ENCODE measurements around the gene STPG1.

Gene STPG1

DNA sequence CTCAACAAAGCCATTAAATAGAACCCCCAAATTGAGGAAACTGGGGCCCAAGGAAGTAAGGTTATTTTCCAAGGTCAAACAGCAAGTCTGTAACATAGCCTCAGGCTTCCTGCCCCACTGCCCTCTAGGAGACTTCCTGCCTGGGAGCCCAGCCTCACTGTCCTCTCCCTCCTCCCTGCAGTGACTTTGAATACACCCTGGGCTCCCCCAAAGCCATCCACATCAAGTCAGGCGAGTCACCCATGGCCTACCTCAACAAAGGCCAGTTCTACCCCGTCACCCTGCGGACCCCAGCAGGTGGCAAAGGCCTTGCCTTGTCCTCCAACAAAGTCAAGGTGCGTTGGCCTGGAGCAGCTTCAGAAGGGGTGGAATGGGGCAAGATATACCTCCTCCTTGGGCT, 76.1 kb downstream of the STPG1 start:
- no peak for DNase-seq

DNA sequence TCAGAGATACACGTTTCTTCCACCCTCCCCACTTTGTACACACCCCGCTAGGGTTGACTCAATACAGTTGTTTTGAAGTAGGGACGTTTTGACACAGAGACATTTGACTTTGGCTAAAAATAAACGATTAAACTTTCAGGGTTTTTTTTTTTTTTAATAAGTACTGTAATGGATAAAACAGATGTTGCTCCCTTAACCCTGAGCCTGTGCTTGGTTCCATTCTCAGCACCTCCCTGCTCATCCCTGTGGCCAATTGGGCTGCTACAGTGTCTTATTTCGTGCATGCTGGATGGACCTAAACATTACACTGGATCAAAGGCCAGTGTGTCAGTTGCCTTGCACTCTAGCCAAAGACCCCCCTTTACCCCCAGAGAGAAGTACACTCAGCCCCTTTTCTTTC, 77.5 kb downstream of the STPG1 start:
- no peak for DNase-seq

DNA sequence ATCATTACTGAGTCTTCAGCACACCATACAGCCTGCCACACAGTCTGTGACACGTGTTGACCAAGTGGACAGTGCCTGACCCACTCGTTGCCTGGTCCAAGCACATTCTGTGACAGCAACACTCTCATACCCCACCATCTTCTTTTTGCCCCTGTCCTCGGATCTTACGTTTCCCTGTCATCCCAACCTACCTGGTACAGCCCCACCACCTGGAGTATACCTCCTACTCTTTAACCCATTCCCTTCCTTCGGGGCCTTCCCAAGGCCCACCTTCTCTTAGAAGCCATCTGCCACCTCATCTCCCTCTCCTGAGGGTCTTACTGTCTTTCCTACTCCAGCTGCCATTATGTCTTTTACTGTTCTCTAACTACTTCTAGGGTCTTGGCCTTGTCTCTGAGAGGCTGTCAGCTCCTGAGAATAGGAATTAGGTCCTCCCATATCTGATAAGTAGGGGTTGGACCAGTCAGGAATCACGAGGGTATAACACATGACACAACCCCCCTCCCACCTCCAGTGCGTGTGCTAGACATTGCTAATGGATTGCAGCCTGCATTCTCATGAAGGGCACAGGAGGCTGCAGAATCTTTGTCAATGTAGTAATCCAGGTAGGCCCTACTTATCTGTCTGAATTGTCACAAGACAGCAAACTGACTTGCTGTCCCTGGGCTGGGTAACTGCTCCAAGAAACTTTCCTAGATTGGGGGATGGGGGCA, 81.5 kb downstream of the STPG1 start:
- DNase-seq: no peak

DNA sequence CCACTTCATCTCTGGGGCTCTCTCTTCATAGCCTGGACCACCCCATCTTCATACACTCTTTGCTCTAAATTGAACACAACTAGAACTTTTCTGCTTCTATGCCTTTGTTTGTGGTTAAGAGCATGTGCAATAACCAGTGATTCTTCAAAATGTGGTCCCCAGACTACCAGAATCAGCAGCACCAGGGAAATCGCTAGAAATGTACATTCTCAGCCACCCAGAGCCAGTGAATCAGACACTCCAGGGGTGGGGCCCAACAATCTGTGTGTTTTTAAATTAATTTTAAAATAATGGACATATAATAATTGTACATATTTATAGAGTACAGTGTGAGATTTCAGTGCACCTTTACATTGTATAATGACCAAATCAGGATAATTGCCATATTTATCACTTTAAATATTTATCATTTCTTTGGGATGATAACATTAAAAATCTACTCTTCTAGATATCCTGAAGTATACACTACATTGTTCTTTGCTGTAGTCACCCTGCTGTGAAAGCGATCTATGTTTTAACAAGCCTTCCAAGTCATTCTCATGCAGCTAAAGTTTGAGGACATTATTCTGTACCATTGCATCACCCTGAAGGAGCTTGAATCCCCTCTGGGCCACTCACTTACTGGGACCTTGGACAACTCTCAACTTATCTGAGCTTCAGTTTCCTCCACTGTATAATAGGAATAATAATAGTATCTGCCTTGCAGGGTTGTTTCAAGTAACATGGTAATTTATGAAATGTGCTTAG, 83.6 kb downstream of the STPG1 start:
- DNase-seq: no peak

DNA sequence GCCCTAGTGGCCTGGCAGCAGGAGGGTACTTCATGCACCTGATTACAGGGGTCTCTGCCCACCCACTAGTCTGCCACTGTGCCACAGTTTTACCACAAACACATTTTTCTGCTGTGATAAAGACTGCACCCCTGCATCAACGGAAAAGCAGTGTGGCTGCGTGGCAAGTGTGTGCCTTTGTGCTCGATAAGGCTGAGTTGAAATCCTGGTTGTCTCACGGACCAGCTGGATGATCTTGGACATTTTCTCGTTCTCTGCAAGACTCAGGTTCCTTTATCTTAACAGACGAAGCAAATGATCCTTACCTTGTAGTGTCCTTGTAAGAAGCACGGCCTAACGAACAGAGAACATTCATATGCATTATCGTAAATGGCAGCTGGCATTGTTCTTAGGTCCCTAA, 84.3 kb downstream of the STPG1 start:
- no peak for DNase-seq

- no peak for DNase-seq
Measured at GRCh38 chr1:24327891-24328290, 85.7 kb downstream of the STPG1 start.

DNA sequence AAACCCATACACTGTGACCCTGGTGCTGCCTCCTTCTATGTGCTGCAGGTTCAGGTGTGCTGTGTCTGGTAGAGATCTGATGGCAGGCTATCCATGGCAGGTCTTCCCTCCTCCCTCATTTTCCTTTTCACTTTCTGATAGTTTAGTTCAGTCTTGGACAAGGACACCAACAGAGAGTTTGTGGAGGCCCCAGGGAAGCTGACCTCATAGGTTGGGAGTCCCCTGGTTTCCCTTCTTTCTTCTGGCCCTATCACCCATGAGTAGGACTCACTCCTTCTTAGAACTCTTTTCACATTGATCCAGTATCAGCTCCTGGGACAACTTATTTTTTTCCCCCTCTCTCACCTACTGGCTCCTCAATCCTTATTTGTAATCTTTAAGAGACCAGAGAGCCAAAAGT, 86.1 kb downstream of the STPG1 start:
- DNase-seq: no peak

GRCh38 chr1:24325587-24326449, 87.8 kb downstream of the STPG1 start:
- no peak for DNase-seq

GRCh38 chr1:24324903-24325302, 88.7 kb downstream of the STPG1 start:
- no peak for DNase-seq

- DNase-seq: no peak
Measured at GRCh38 chr1:24323281-24323680, 90.3 kb downstream of the STPG1 start.

- DNase-seq: no peak
Measured at GRCh38 chr1:24322470-24323177, 91.0 kb downstream of the STPG1 start.

GRCh38 chr1:24321697-24322469, 91.7 kb downstream of the STPG1 start:
- DNase-seq: no peak

DNA sequence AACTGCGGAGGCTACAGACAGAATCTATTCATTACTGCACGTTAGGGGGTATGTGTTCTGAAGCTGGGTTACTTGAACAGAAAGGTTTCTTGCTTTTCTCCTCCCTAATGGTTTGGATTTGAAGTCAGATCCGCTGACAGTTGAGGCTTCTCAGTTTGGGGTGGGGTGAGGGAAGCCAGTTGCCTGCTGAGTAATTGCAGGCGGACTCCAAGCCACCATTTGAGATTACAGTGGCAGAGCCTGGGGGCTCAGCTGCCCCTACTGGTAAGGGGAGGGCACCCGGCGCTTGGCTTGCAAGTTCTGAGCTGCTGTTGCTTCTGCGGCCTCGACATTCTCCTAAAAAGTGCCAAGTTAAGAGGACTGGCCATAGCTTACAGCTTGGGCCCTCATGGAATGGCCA, 92.5 kb downstream of the STPG1 start:
- DNase-seq: no peak

DNA sequence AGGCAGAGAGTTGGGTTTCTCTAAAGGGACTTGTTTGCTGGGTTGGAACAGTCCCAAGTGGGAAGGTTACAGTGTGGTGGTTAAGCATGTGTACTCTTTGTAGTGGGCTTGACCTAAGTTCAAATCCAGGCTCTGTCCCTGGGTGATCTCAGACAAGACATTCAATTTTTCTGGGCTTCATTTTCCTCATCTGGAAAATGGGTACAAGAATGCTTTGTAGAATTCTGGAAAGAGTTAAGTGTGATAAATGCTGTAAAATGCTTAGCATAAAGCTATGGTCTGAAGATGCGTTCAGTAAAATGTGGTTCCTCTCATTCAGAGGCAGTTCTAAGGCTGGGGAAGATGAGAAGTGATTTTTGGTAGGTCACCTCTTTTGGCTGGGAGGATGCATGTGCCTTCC, 93.6 kb downstream of the STPG1 start:
- no peak for DNase-seq

GRCh38 chr1:24319312-24319863, 94.2 kb downstream of the STPG1 start, which contains the start of gene GRHL3:
Gene GRHL3, plus strand, starts transcription at chr1:24319357. Its CDS starts 195 bp downstream, at chr1:24319552.
- DNase-seq: no peak

- DNase-seq: no peak
Measured at GRCh38 chr1:24318615-24319311, 94.8 kb downstream of the STPG1 start.

DNA sequence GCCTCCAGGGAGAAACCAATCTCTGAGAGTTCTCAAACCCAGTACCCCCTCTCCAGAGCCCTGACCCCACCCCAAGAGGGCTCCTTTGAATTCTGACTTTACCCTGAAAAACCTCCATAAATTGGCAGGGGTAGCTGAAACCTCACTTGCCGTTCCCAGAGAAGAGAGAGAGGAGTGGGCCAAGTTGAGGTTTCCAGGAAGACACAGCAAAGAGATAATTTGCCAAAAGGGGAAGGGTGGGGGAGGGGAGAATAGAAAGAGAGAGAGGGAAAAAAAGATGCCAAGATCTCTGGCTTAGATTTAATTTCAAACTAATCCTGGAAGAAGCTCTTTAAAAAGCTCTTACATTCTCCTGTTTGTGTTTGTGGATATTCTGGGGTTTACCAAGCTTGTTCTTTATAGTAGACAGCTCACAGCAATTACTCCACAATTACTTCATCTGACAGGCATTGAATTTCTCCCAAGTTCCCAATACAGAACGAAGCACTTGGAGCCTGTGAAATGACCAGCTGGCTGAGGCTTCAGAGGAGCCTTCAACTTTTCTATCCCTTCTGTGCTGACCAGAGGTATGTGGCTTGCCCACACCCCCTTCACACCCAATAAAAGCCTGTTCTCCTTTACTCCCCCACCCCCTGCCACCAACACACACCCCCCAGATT, 95.5 kb downstream of the STPG1 start:
- no peak for DNase-seq

- DNase-seq: no peak
Measured at GRCh38 chr1:24317081-24317480, 96.5 kb downstream of the STPG1 start.

DNA sequence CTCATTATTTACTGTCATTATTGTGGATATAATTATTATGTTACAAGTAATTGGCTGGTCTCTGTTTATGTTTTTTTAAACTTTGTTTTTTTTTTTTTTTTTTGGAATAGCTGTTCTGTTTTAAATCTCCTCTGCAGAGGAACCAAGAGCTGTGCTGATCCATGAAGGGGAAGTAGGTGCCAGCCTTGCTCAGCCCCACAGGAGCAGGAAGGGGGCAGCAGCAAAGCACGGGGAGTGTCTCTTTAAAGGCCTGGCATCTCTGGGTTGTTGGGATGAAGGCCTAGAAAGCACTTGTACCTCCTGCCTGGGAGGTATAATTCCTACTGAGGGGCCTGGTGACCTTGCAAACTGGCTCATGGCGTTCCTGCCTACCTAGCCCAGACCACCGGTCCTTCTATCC, 96.9 kb downstream of the STPG1 start:
- DNase-seq: no peak

DNA sequence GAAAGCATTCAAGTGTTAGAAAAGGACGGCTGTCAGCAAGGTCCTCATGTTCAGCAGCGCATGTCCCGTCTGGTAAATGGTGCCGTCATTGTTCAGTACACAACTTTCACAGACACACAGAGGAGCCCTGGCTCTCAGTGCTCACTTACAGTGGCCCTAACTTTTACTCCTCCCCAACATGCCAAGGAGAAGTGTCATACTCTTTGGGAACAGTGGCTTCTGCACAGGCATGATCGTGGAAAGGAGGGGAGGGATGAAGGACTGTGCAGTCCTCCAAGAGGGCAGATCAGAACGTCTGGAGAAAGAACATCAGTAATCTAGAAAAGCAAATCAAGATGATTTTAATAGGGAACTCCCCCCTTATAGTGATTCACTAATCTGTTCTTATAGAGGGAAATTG, 98.2 kb downstream of the STPG1 start:
- no peak for DNase-seq

DNA sequence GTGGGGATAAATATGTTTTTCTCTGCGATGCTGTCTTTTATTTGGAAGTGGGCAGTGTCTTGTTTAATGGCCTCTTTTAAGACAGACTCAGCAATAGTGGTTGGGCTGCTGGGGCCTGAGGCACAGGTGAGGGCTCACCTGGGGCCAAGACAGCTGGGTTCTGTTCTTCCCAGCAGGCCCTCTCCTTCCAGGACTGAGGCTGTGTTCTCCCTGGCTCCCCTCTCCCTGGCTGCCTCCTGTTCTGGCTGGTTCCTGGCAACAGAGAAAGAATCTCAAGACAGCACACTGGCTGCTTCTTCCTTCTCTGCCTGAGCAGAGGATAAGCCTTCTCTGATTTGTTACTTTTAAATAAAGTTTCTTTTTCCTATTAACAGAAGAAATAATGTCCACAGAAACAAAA, 101.8 kb downstream of the STPG1 start:
- DNase-seq: no peak
